Uterus (tissue), 4 donors: ENCODE results near the gene WWC1. TPM values are rescaled to one million over a fixed set of nuclear protein-coding genes. Genes with fewer than 3 reads are reported as not detected.
A peak's percentile ranks its signal among the peaks of the same experiment; 100 is the strongest.

ENCODE experiments used
- DNase-seq, 2 donors: peaks; one replicate each; pipeline ENCODE4 v3.0.0-alpha.2; 2019 to 2020
- H3K27ac ChIP-seq, 2 donors: fragments of 200-600 bp; sonication (generic); 1 replicate in 1 of 2; 2 replicates in 1 of 2; pipeline ENCODE4 v1.5.1; 2016 to 2018
- H3K27me3 ChIP-seq, 2 donors: fragments of 200-600 bp; sonication (generic); one replicate each; pipeline ENCODE4 v1.5.1; 2018 to 2019; ENCODE audit warnings: control low read depth in 1 of 2
- H3K36me3 ChIP-seq, 2 donors: fragments of 200-600 bp; sonication (generic); one replicate each; pipeline ENCODE4 v1.5.1; 2019; ENCODE audit warnings: control low read depth in 1 of 2
- H3K4me1 ChIP-seq, 2 donors: fragments of 200-600 bp; sonication (generic); one replicate each; pipeline ENCODE4 v1.5.1; 2018 to 2019; ENCODE audit warnings: control low read depth in 1 of 2
- H3K4me3 ChIP-seq, 2 donors: fragments of 200-600 bp; sonication (generic); 1 replicate in 1 of 2; 2 replicates in 1 of 2; pipeline ENCODE4 v1.5.1; 2018 to 2019; ENCODE audit warnings: mild to moderate bottlenecking in 1 of 2
- H3K9me3 ChIP-seq, 2 donors: fragments of 200-600 bp; sonication (generic); one replicate each; pipeline ENCODE4 v1.5.1; 2019; ENCODE audit warnings: control low read depth in 1 of 2
- CTCF ChIP-seq, 4 experiments: fragments of 200-600 bp in 2 of 4; fragments of 450-650 bp in 2 of 4; sonication (generic) in 2 of 4; IDR thresholded peaks; one replicate each; pipeline ENCODE4 v1.5.1; 2016 to 2019; ENCODE audit warnings: antibody characterized with exemption in 4 of 4, mild to moderate bottlenecking in 2 of 4, moderate library complexity in 1 of 4
- POLR2A ChIP-seq, 2 donors: fragments of 450-650 bp; IDR thresholded peaks; one replicate each; pipeline ENCODE4 v1.6.1; 2016; ENCODE audit warnings: antibody characterized with exemption in 2 of 2, mild to moderate bottlenecking in 1 of 2, moderate library complexity in 1 of 2
- intact Hi-C: fragments of 100-400 bp; cut with DNase I; formaldehyde crosslinking; loops from one replicate; pipeline ENCODE4 v1.15.1; 2023; ENCODE audit warnings: low total_unique reads
- total RNA-seq, 4 donors: library from RNA; depleted of rRNA in 3 of 4; stranded (reverse); fragments of >200 nt in 3 of 4; gene quantifications; one replicate each; pipeline versions ENCODE4 v1.1.0 to v1.2.4, GENCODE V29; 2014 to 2023
- donor health status: DM: yes; HTN: yes; CAD: no.

Gene WWC1
- total RNA-seq, 4 donors from 2014 or later, result under 0.01 to 8.7 (median 1.9) TPM; not detected in 1

- intact Hi-C loops, result no loop called here
- DNase-seq, result no peak
- Histone ChIP-seq H3K36me3 (no peaks in the 10 kb centered on the region), H3K27me3 (peaks cover 5 to 25% of the 10 kb centered on the region in 2 donors), H3K9me3 (no peaks in the 10 kb centered on the region), H3K4me1 (peaks cover 0 to 7% of the 10 kb centered on the region in 2 donors), H3K27ac (no peak overlapping the region), H3K4me3 (peak overlapping the region in 1 of 2 donors; percentile 14)
- TF ChIP-seq CTCF (IDR thresholded peaks at IDR 0.05) (no peak), POLR2A (IDR thresholded peaks at IDR 0.05) (no peak)
These were observed 730 bp downstream of the WWC1 start for GRCh38 chr5:168291964-168292785.

DNA sequence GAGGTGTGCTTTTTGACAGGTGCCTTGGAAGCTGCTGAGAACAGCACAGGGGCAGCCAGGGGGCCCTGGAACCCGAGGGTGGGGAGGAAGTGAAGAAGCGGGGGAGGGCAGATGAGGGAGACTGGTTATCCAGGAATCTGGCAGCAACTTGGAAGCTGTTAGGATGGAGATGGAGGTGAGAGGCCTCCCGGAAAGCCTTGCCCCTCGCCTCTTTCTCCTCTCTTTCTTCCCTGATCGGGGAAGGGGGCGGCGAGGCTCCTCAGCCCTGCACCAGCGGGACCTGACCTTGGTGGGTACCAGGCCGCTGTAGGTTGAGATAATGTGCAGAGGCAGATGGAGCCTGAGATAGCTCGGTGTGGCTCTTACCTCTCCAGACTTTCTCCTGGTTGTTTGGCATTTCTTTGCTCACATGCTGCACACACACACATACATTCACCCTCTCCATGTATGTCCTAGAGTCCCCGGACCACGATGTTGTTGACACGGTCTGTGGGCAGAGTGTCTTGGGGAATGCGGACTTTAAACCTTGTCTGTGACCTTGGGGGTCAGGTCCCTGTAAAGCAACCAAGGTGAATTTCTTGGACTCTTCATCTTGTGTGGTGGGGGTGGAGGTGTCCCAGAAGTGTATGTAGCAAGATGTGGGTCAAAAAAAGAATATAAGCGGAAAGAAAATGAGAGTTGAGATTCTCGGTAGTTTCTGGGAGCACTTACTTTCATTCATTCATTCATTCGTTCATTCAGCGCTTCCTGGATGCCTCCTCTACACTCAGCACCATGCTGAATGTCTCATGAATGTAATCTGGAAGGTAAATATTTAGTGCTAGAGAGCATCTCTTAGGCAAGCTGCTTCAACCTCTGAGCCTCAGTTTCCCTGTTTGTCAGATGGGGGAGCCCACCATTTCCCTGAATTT is 1.6 kb downstream of the WWC1 start:
- Histone ChIP-seq H3K4me3 (no peak overlapping the region), H3K27me3 (peaks cover 5 to 25% of the 10 kb centered on the region in 2 donors), H3K9me3 (no peaks in the 10 kb centered on the region), H3K36me3 (no peaks in the 10 kb centered on the region), H3K27ac (no peak overlapping the region), H3K4me1 (peaks cover 0 to 7% of the 10 kb centered on the region in 2 donors)
- intact Hi-C loops, result no loop called here
- TF ChIP-seq POLR2A (IDR thresholded peaks at IDR 0.05) (no peak), CTCF (IDR thresholded peaks at IDR 0.05) (no peak)
- DNase-seq, result no peak

- Histone ChIP-seq H3K27me3 (peaks cover 5 to 25% of the 10 kb centered on the region in 2 donors), H3K4me3 (no peak overlapping the region), H3K27ac (no peak overlapping the region), H3K9me3 (no peaks in the 10 kb centered on the region), H3K36me3 (no peaks in the 10 kb centered on the region), H3K4me1 (peaks cover 0 to 7% of the 10 kb centered on the region in 2 donors)
- DNase-seq, result no peak
- TF ChIP-seq CTCF (IDR thresholded peaks at IDR 0.05) (no peak), POLR2A (IDR thresholded peaks at IDR 0.05) (no peak)
- intact Hi-C loops, result no loop called here
These were observed 4.2 kb downstream of the WWC1 start for GRCh38 chr5:168295574-168296201.

DNA sequence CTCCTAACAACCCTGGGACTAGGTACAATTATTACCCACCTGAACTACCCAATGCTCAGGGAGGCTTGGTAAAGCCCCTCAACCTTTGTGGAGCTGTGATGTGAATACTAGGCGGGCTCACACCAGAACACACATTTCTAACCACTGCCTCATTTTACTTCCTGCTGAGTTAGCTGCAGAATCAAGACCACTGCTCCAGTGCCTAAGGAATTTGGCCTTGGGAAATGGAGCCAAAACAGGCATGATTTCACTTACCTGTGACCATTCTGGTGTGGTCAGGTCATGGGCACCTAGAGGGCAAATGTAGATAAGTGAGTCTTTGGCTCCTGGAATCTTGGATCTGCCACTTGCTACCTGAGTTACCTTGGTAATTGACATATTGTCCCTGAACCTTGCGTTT is 5.2 kb downstream of the WWC1 start:
- intact Hi-C loops, result no loop called here
- Histone ChIP-seq H3K4me1 (peaks cover 0 to 7% of the 10 kb centered on the region in 2 donors), H3K4me3 (no peak overlapping the region), H3K36me3 (no peaks in the 10 kb centered on the region), H3K9me3 (no peaks in the 10 kb centered on the region), H3K27ac (no peak overlapping the region), H3K27me3 (peaks cover 5 to 25% of the 10 kb centered on the region in 2 donors)
- no peak for TF ChIP-seq CTCF (IDR thresholded peaks at IDR 0.05)
- DNase-seq, result no peak
